Ectodermal cell (in vitro differentiated cells): ENCODE results near the gene CYS1.

Source experiments
- H3K27ac ChIP-seq: 2 replicates; pipeline ENCODE4 v1.7.0; 2013; ENCODE audit warnings: mild to moderate bottlenecking, low read depth, low read length; ENCODE audit not compliant: insufficient read depth, poor library complexity, severe bottlenecking
- H3K27me3 ChIP-seq: 2 replicates; pipeline ENCODE4 v1.7.0; 2013; ENCODE audit warnings: mild to moderate bottlenecking, low read length; ENCODE audit not compliant: insufficient read depth, control insufficient read depth, poor library complexity, severe bottlenecking
- H3K36me3 ChIP-seq: one replicate; pipeline ENCODE4 v1.7.0; 2013; ENCODE audit warnings: low read length; ENCODE audit not compliant: control insufficient read depth, insufficient read depth
- H3K4me1 ChIP-seq: one replicate; pipeline ENCODE4 v1.7.0; 2013; ENCODE audit warnings: low read length; ENCODE audit not compliant: control insufficient read depth, insufficient read depth
- H3K4me3 ChIP-seq: 2 replicates; pipeline ENCODE4 v1.7.0; 2013; ENCODE audit warnings: low read depth, low read length, control low read depth; ENCODE audit not compliant: insufficient read depth
- H3K9me3 ChIP-seq: 2 replicates; pipeline ENCODE4 v1.7.0; 2013; ENCODE audit warnings: mild to moderate bottlenecking, low read length, moderate library complexity; ENCODE audit not compliant: control insufficient read depth
- WGBS, 2 experiments: methylation state at CpG; one replicate each; pipeline ENCODE4 v1.1.7; 2013; ENCODE audit warnings: missing lambda C conversion rate in 2 of 2; 5-methylcytosine and 5-hydroxymethylcytosine counted together

CYS1 gene

DNA sequence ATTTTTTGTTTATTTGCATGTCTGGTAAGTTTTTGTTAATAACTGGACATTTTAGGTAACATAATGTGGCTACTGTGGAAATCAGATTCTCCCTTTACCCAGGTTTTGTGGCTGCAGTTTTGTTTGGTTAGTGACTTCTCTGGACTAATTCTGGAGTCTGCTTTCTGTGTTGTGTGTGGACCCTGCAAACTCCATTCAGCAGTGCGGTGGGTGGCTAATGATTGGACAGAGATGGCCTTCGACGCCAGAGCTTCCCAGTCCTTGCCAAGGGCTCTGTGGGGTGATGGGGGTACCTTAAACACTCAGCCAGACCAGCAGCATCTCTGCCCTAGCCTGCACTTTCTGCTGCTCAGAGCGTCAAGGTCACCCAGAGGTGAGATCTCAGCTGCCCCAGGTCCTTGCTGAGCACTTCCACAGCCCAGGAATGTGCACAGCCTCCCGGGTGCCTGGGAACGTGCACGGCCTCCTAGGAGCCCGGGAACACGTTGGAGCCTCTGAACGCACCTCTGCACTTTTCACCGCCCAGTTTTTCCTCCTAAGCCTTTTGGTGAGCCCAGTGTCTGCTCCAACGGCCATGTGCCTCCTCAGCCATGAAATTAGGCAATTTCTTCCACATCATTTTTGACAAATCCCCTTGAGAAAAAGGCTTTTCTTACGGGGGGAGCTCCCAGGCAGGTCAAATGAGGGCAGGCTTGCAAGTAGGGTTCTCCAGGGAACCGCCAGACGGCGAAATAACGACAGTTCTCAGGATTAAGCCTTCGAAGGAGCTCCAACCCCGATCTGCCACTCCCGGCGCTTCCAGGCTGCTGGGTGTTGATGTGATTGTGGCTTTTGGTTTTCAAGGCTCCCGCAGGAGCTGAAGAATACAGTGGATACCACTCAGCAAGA is 72.0 kb downstream of the CYS1 start:
- Histone ChIP-seq H3K36me3 (no peaks in the 10 kb centered on the region), H3K27me3 (no peaks in the 10 kb centered on the region), H3K9me3 (no peaks in the 10 kb centered on the region), H3K27ac (no peak overlapping the region), H3K4me1 (peaks cover 7% of the 10 kb centered on the region), H3K4me3 (no peak overlapping the region)
- 86 to 87% methylated on average over 22 of the region's 22 CpGs for WGBS, 2 experiments

DNA sequence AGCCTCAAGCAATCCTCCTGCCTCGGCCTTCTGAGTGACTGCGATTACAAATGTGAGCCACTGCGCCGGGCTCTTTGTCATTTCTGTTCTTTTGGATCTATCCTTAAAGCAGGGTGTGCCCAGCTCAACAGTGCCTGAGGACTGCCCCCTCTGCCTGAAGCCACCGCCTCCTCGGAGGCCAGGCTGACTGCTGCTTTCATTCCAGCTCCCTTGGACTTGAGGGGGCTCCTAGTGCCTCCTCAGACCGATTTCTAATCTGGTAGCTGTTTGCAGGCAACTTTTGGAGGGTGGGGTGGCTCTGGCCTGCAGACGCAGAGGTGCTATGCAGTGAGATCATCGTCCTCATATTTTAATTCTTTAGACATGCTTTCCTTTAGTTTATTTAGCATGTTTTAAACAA is 72.8 kb downstream of the CYS1 start:
- 89 to 91% methylated on average over 9 of the region's 9 CpGs for WGBS, 2 experiments
- no peaks in the 10 kb centered on the region for H3K36me3 ChIP-seq
- H3K27me3 ChIP-seq: no peaks in the 10 kb centered on the region
- H3K4me1 ChIP-seq: peaks cover 7% of the 10 kb centered on the region
- no peak overlapping the region for H3K4me3 ChIP-seq
- no peaks in the 10 kb centered on the region for H3K9me3 ChIP-seq
- no peak overlapping the region for H3K27ac ChIP-seq
